HL-60 (cell line): ENCODE measurements around the gene OR10A6.

Experiments
- GABPA ChIP-seq: IDR thresholded peaks from 2 replicates; pipeline ENCODE4 v1.6.1; 2012; ENCODE audit warnings: low read depth
- POLR2AphosphoS5 ChIP-seq: IDR thresholded peaks from 2 replicates; pipeline ENCODE4 v1.6.1; 2012; ENCODE audit warnings: low read depth
- SPI1 ChIP-seq: IDR thresholded peaks from 2 replicates; pipeline ENCODE4 v1.6.1; 2012; ENCODE audit warnings: low read depth, mild to moderate bottlenecking, borderline replicate concordance
- TF ChIP-seq, protein P1 (sequence below): IDR thresholded peaks from one replicate; pipeline ENCODE4 v1.5.1; 2011; ENCODE audit warnings: low read length, control low read depth, inconsistent platforms; ENCODE audit not compliant: insufficient read depth

DNA sequence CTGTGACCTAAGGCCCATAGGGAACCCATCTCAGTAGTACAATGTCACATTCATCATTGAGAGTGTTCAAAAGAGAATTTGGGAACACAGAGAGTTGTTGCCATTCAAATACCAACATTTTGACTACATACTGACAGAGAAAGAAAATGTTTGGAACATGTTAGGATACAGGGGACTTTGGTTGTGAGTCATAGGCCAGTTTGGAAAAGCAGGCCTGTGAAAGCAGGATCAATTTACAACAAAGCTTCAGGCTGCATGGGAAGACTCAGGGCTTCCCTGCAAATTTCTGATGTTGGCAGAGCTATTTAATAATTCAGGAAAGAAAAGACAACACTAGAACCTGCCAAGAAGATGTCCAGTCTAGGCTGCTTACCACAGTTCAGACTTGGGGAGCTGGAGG is 33.8 kb upstream of the OR10A6 start:
- TF ChIP-seq, protein P1, sequence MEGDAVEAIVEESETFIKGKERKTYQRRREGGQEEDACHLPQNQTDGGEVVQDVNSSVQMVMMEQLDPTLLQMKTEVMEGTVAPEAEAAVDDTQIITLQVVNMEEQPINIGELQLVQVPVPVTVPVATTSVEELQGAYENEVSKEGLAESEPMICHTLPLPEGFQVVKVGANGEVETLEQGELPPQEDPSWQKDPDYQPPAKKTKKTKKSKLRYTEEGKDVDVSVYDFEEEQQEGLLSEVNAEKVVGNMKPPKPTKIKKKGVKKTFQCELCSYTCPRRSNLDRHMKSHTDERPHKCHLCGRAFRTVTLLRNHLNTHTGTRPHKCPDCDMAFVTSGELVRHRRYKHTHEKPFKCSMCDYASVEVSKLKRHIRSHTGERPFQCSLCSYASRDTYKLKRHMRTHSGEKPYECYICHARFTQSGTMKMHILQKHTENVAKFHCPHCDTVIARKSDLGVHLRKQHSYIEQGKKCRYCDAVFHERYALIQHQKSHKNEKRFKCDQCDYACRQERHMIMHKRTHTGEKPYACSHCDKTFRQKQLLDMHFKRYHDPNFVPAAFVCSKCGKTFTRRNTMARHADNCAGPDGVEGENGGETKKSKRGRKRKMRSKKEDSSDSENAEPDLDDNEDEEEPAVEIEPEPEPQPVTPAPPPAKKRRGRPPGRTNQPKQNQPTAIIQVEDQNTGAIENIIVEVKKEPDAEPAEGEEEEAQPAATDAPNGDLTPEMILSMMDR: no peak
- TF ChIP-seq GABPA (no peak), SPI1 (no peak), POLR2AphosphoS5 (no peak)
